ENCODE results near the gene PDGFB.
A peak's percentile ranks its signal among the peaks of the same experiment; 100 is the strongest.

- no peak for TF ChIP-seq POLR2A (IDR thresholded peaks at IDR 0.05)
- TF ChIP-seq CTCF (IDR thresholded peaks at IDR 0.05 in 8 of 11, conservative IDR thresholded peaks at IDR 0.05 in 3 of 11), result no peak
- TF ChIP-seq POLR2AphosphoS5 (IDR thresholded peaks at IDR 0.05), result peak in 1 of 3 donors; percentile 19
Measured at GRCh38 chr22:39242595-39243438, 2.0 kb downstream of the PDGFB start.
